ENCODE measurements around the gene NPAT.
"Not testable (repeated sequence)": the region's sequence is repeated elsewhere in the genome, so short reads cannot be mapped to it uniquely, and the experiment has no call there.

The NPAT gene

GRCh38 chr11:108203075-108203474 lies 19.4 kb downstream of the NPAT start:
- 100% methylated on average over 1 to 2 of the region's 2 CpGs for WGBS, 2 experiments (ENCODE audit: insufficient coverage in 2 of 2)
- Histone ChIP-seq H3K4me1 (ENCODE audit: control insufficient read depth, insufficient read depth, low read length, poor library complexity, severe bottlenecking) (no peaks in the 10 kb centered on the region), H3K4me3 (ENCODE audit: extremely low read depth, insufficient read depth, low read length, poor library complexity, severe bottlenecking) (no peak overlapping the region), H3K9me3 (ENCODE audit: control insufficient read depth, low read length) (peaks cover 33% of the 10 kb centered on the region), H3K27ac (ENCODE audit: low read depth, low read length, severe bottlenecking) (no peak overlapping the region), H3K36me3 (ENCODE audit: control insufficient read depth, insufficient read depth, low read length) (peaks cover 76% of the 10 kb centered on the region)

- WGBS, 2 experiments (ENCODE audit: insufficient coverage in 2 of 2): 97% methylated on average over 7 to 8 of the region's 12 CpGs
- H3K36me3 ChIP-seq (ENCODE audit: control insufficient read depth, insufficient read depth, low read length): peaks cover 68% of the 10 kb centered on the region
- H3K4me1 ChIP-seq (ENCODE audit: control insufficient read depth, insufficient read depth, low read length, poor library complexity, severe bottlenecking): no peaks in the 10 kb centered on the region
- no peak overlapping the region for H3K4me3 ChIP-seq (ENCODE audit: extremely low read depth, insufficient read depth, low read length, poor library complexity, severe bottlenecking)
- H3K27ac ChIP-seq (ENCODE audit: low read depth, low read length, severe bottlenecking): peak overlapping the region; percentile 44
- H3K9me3 ChIP-seq (ENCODE audit: control insufficient read depth, low read length): peaks cover 7% of the 10 kb centered on the region
Observed at GRCh38 chr11:108199446-108200321, 22.8 kb downstream of the NPAT start.

DNA sequence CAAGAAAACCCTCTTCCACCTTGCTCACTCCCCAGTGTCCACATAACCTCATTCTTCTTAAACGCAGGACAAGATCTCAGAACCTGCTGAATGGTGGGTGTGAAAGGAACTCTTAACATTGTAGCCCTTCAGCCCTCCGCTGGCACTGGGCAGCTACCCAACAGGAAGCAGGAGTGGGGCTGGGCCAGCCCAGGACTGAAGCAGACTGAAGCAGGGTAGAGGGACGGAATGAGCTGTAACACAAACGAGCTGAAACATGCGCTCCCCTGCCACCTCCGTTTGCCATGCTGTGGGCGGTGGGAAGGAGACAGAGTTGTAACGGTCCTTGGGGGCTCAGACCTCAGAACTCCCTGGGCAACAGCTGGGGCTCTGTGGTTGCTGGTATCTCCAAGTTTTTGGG lies 23.6 kb downstream of the NPAT start:
- Histone ChIP-seq H3K27ac (ENCODE audit: low read depth, low read length, severe bottlenecking) (no peak overlapping the region), H3K9me3 (ENCODE audit: control insufficient read depth, low read length) (no peaks in the 10 kb centered on the region)
- 91 to 98% methylated on average over 7 to 8 of the region's 8 CpGs for WGBS, 2 experiments (ENCODE audit: insufficient coverage in 2 of 2)

GRCh38 chr11:108197351-108197750 lies 25.1 kb downstream of the NPAT start:
- no peak overlapping the region for H3K27ac ChIP-seq (ENCODE audit: low read depth, low read length, severe bottlenecking)
- H3K36me3 ChIP-seq (ENCODE audit: control insufficient read depth, insufficient read depth, low read length): peaks cover 53% of the 10 kb centered on the region
- H3K4me3 ChIP-seq (ENCODE audit: extremely low read depth, insufficient read depth, low read length, poor library complexity, severe bottlenecking): no peak overlapping the region
- no peaks in the 10 kb centered on the region for H3K9me3 ChIP-seq (ENCODE audit: control insufficient read depth, low read length)
- H3K4me1 ChIP-seq (ENCODE audit: control insufficient read depth, insufficient read depth, low read length, poor library complexity, severe bottlenecking): no peaks in the 10 kb centered on the region

More for the DNA sequence above, 23.6 kb downstream of the NPAT start:
- no peaks in the 10 kb centered on the region for H3K4me1 ChIP-seq (ENCODE audit: control insufficient read depth, insufficient read depth, low read length, poor library complexity, severe bottlenecking)
- peaks cover 68% of the 10 kb centered on the region for H3K36me3 ChIP-seq (ENCODE audit: control insufficient read depth, insufficient read depth, low read length)
- no peak overlapping the region for H3K4me3 ChIP-seq (ENCODE audit: extremely low read depth, insufficient read depth, low read length, poor library complexity, severe bottlenecking)

DNA sequence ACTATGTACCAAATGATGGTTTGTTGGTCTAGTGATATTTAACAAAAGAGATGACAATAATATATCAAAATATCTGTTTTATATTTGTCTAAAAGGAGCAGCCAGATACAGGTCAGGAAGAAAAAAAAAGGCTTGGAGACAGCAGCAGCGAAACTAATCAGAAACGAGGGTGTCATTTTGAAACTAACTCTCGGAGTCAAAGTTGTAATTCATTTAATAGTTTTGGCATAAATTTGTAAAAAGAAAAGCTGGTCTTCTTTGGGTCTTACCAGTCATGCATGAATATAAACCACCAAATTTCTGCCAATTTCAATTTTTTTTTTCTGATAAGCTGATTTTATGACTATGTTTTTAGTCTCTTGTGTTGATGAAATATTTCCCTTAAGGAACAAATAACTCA lies 25.5 kb downstream of the NPAT start:
- Histone ChIP-seq H3K27ac (ENCODE audit: low read depth, low read length, severe bottlenecking) (no peak overlapping the region), H3K36me3 (ENCODE audit: control insufficient read depth, insufficient read depth, low read length) (peaks cover 56% of the 10 kb centered on the region), H3K4me3 (ENCODE audit: extremely low read depth, insufficient read depth, low read length, poor library complexity, severe bottlenecking) (no peak overlapping the region), H3K4me1 (ENCODE audit: control insufficient read depth, insufficient read depth, low read length, poor library complexity, severe bottlenecking) (no peaks in the 10 kb centered on the region), H3K9me3 (ENCODE audit: control insufficient read depth, low read length) (no peaks in the 10 kb centered on the region)
- WGBS, 2 experiments (ENCODE audit: insufficient coverage in 2 of 2): 93% methylated on average over 3 of the region's 3 CpGs; no CpG with 5 or more reads in 1 of the 2 experiments

DNA sequence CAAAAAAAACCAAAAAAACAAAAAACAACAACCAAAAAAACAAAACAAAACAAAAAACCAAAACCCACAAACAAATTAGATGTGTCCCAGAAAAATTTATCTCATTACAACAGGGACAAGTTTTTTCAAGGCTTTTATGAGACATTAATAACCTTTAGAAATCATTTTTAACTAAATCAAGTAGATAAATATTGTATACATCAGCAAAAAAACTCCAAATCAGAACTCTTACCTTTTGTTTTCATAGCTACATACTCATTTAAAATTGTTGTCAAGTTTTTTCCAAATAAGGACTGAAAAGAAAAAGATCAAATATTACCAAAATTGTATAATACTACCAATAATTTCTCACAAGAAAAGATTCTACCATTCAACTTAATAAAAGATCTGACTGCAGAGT lies 28.7 kb downstream of the NPAT start:
- Histone ChIP-seq H3K4me1 (ENCODE audit: control insufficient read depth, insufficient read depth, low read length, poor library complexity, severe bottlenecking) (no peaks in the 10 kb centered on the region), H3K9me3 (ENCODE audit: control insufficient read depth, low read length) (no peaks in the 10 kb centered on the region), H3K27ac (ENCODE audit: low read depth, low read length, severe bottlenecking) (no peak overlapping the region), H3K36me3 (ENCODE audit: control insufficient read depth, insufficient read depth, low read length) (peaks cover 68% of the 10 kb centered on the region), H3K4me3 (ENCODE audit: extremely low read depth, insufficient read depth, low read length, poor library complexity, severe bottlenecking) (no peak overlapping the region)

DNA sequence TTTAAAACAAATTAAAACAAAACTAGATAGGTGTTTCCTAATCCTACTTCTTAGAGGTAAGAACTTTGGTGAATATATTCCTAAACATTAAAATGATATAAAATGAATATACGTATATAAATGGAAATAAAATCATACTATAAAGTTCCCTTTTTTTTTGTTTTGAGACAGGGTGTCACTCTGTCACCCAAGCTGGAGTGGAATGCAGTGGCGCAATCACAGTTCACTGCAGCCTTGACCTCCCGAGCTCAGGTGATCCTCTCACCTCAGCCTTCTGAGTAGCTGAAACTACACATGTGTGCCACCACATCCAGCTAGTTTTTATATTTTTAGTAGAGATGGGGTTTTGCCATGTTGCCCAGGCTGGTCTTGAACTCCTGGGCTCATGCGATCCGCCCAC lies 44.9 kb downstream of the NPAT start:
- Histone ChIP-seq H3K4me1 (ENCODE audit: control insufficient read depth, insufficient read depth, low read length, poor library complexity, severe bottlenecking) (no peaks in the 10 kb centered on the region), H3K4me3 (ENCODE audit: extremely low read depth, insufficient read depth, low read length, poor library complexity, severe bottlenecking) (no peak overlapping the region), H3K9me3 (ENCODE audit: control insufficient read depth, low read length) (no peaks in the 10 kb centered on the region), H3K36me3 (ENCODE audit: control insufficient read depth, insufficient read depth, low read length) (peaks cover 69% of the 10 kb centered on the region), H3K27ac (ENCODE audit: low read depth, low read length, severe bottlenecking) (no peak overlapping the region)
- 85% methylated on average over 4 of the region's 5 CpGs; no CpG with 5 or more reads in 1 of the 2 experiments for WGBS, 2 experiments (ENCODE audit: insufficient coverage in 2 of 2)

DNA sequence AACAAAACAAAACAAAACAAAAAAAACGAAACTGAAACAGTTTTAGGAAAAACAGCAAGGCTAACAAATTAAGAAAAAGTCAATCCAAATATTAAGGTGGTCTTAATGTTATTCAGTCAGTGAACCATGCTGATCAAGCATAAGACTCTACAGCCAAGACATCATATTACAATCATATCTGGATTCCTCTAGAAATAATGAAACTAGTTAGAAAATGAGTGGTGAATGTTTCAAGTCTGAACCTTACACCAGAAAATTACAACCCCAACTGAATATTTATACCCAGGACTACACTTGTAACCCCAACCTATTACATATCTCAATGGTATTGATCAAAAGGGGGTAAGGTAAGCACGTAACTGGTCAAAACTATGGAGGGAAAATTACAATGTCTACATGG lies 52.3 kb downstream of the NPAT start:
- H3K27ac ChIP-seq (ENCODE audit: low read depth, low read length, severe bottlenecking): no peak overlapping the region
- no peaks in the 10 kb centered on the region for H3K4me1 ChIP-seq (ENCODE audit: control insufficient read depth, insufficient read depth, low read length, poor library complexity, severe bottlenecking)
- H3K36me3 ChIP-seq (ENCODE audit: control insufficient read depth, insufficient read depth, low read length): peaks cover 80% of the 10 kb centered on the region
- H3K9me3 ChIP-seq (ENCODE audit: control insufficient read depth, low read length): no peaks in the 10 kb centered on the region
- no CpG with 5 or more reads among the region's 2 CpGs for WGBS, 2 experiments (ENCODE audit: insufficient coverage in 2 of 2)
- H3K4me3 ChIP-seq (ENCODE audit: extremely low read depth, insufficient read depth, low read length, poor library complexity, severe bottlenecking): no peak overlapping the region

- Histone ChIP-seq H3K27ac (ENCODE audit: low read depth, low read length, severe bottlenecking) (no peak overlapping the region), H3K36me3 (ENCODE audit: control insufficient read depth, insufficient read depth, low read length) (peaks cover 83% of the 10 kb centered on the region), H3K9me3 (ENCODE audit: control insufficient read depth, low read length) (no peaks in the 10 kb centered on the region), H3K4me3 (ENCODE audit: extremely low read depth, insufficient read depth, low read length, poor library complexity, severe bottlenecking) (no peak overlapping the region), H3K4me1 (ENCODE audit: control insufficient read depth, insufficient read depth, low read length, poor library complexity, severe bottlenecking) (no peaks in the 10 kb centered on the region)
Observed at GRCh38 chr11:108167624-108168023, 54.8 kb downstream of the NPAT start.

DNA sequence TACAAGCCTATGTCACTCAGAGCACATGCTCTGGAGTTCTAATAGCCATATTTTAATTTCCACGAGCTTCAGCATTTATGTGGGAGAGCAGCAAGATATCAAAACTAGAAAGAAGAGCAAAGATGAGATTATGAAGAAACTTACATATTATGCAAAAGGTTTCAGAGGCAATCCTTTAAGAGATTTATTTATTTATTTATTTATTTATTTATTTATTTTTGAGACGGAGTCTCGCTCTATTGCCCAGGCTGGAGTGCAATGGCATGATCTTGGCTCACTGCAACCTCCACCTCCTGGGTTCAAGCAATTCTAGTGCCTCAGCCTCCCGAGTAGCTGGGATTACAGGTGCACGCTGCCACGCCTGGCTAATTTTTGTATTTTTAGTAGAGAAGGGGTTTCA lies 59.6 kb downstream of the NPAT start:
- H3K4me1 ChIP-seq (ENCODE audit: control insufficient read depth, insufficient read depth, low read length, poor library complexity, severe bottlenecking); H3K4me3 ChIP-seq (ENCODE audit: extremely low read depth, insufficient read depth, low read length, poor library complexity, severe bottlenecking); H3K27ac ChIP-seq (ENCODE audit: low read depth, low read length, severe bottlenecking); H3K9me3 ChIP-seq (ENCODE audit: control insufficient read depth, low read length): not testable (repeated sequence)
- 75 to 100% methylated on average over 3 of the region's 6 CpGs for WGBS, 2 experiments (ENCODE audit: insufficient coverage in 2 of 2)
- peaks cover 82% of the 10 kb centered on the region for H3K36me3 ChIP-seq (ENCODE audit: control insufficient read depth, insufficient read depth, low read length)

DNA sequence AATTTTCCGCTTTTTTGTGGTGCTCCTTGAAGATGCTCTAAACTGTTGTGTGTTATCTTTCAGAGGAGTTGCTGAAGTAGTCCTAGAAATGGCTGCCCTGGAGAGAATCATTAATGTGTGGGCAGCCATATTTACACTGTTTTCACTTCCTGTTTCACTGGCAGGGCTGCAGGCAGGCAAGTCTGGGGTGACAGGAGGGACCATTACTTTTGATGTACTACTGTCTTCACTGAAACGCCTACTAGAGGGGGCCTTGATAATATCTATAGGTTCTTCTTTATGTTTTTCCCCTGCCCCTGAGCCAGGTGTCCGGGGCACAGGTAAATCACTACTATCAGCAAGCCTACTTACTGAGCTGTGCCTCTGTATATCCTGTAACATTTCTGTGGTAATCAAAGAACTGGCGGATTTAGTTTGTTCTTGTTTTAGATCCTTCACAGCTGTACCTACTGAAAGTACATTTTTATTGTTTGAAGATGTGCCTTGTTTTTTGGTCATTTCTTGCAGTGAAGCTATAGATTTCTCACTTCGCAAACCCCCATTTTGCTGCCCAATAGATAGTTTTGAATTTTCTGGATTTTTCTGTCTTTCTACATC lies 61.4 kb downstream of the NPAT start:
- H3K4me3 ChIP-seq (ENCODE audit: extremely low read depth, insufficient read depth, low read length, poor library complexity, severe bottlenecking): no peak overlapping the region
- peaks cover 72% of the 10 kb centered on the region for H3K36me3 ChIP-seq (ENCODE audit: control insufficient read depth, insufficient read depth, low read length)
- no peaks in the 10 kb centered on the region for H3K9me3 ChIP-seq (ENCODE audit: control insufficient read depth, low read length)
- WGBS, 2 experiments (ENCODE audit: insufficient coverage in 2 of 2): 94% methylated on average over 4 of the region's 5 CpGs; no CpG with 5 or more reads in 1 of the 2 experiments
- no peaks in the 10 kb centered on the region for H3K4me1 ChIP-seq (ENCODE audit: control insufficient read depth, insufficient read depth, low read length, poor library complexity, severe bottlenecking)
- no peak overlapping the region for H3K27ac ChIP-seq (ENCODE audit: low read depth, low read length, severe bottlenecking)
